Measurements from ENCODE around the gene CDH22.
A peak's percentile ranks its signal among the peaks of the same experiment; 100 is the strongest.

Gene CDH22

GRCh38 chr20:46350201-46350985 is 42.1 kb upstream of the CDH22 start:
- Histone ChIP-seq H3K9ac (ENCODE audit: low read length) (peak overlapping the region; percentile 47), H3K36me3 (ENCODE audit: control insufficient read depth, insufficient read depth, low read length, severe bottlenecking) (peaks cover 33% of the 10 kb centered on the region), H3K4me1 (ENCODE audit: control insufficient read depth, insufficient read depth, low read length) (peaks cover 28% of the 10 kb centered on the region), H3K27me3 (replicated peaks; ENCODE audit: control insufficient read depth, insufficient read depth, low read length) (no peaks in the 10 kb centered on the region), H3K9me3 (ENCODE audit: control insufficient read depth, low read length) (no peaks in the 10 kb centered on the region), H3K4me3 (ENCODE audit: low read length) (no peak overlapping the region)
- peak; percentile 80 for DNase-seq (ENCODE audit: low read depth)

DNA sequence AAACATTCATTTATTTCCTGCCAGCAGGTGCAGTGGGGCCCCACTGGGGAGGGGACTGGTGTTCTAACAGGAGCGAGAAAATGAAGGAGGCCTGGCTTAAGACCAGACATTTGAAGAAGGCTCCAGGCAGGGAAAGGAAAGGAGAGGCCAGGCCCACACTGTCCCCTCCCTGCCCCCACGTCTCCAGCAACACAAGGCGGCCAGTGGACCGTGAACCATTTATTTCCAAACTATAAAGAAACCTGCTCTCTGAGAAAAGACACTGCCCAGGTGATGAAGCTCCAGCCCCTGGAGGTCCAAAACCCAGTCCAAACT is 41.4 kb upstream of the CDH22 start:
- Histone ChIP-seq H3K27me3 (replicated peaks; ENCODE audit: control insufficient read depth, insufficient read depth, low read length) (no peaks in the 10 kb centered on the region), H3K9me3 (ENCODE audit: control insufficient read depth, low read length) (no peaks in the 10 kb centered on the region), H3K36me3 (ENCODE audit: control insufficient read depth, insufficient read depth, low read length, severe bottlenecking) (peaks cover 27% of the 10 kb centered on the region), H3K9ac (ENCODE audit: low read length) (peak overlapping the region; percentile 47), H3K4me1 (ENCODE audit: control insufficient read depth, insufficient read depth, low read length) (peaks cover 28% of the 10 kb centered on the region), H3K4me3 (ENCODE audit: low read length) (no peak overlapping the region)
- DNase-seq (ENCODE audit: low read depth), result no peak

DNA sequence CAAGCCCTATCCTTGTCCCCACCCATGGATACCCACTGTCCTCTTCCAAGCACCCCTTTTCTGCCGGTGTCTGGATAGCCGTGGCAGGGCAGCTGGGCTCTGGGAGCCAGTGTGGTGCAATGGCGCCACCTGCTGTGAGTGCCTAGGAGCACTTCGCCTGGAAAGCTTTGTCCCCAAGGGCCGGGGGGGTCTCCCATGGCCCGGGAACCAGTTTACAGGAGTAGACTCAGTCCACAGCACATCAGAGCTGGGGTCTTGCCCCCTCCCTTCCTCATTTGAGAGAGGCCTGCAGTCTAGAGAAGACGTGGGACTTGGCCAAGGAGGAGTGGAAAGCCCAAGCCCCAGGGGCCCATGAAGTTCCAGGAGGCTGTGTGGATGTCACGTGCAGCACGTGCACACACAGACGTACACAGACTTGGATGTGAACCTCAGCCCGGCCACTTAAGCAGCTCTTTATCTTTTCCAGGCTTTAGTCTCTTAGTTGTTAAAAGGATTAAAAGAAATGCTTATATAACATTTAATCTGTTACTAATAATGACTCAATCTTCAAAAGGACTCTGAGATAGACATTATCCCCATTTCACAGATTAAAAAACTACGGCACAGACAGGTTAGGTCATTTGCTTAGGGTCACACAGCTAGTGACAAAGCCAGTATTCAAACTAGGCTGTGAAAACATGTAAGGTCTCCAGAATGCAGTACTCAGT is 40.9 kb upstream of the CDH22 start:
- H3K36me3 ChIP-seq (ENCODE audit: control insufficient read depth, insufficient read depth, low read length, severe bottlenecking), result peaks cover 22% of the 10 kb centered on the region
- no peaks in the 10 kb centered on the region for H3K9me3 ChIP-seq (ENCODE audit: control insufficient read depth, low read length)
- peak overlapping the region; percentile 47 for H3K9ac ChIP-seq (ENCODE audit: low read length)
- peaks cover 2% of the 10 kb centered on the region for H3K27me3 ChIP-seq (replicated peaks; ENCODE audit: control insufficient read depth, insufficient read depth, low read length)
- peaks cover 28% of the 10 kb centered on the region for H3K4me1 ChIP-seq (ENCODE audit: control insufficient read depth, insufficient read depth, low read length)
- H3K4me3 ChIP-seq (ENCODE audit: low read length), result no peak overlapping the region
- DNase-seq (ENCODE audit: low read depth), result peak; percentile 78

GRCh38 chr20:46347841-46348803 is 39.8 kb upstream of the CDH22 start:
- H3K36me3 ChIP-seq (ENCODE audit: control insufficient read depth, insufficient read depth, low read length, severe bottlenecking), result peaks cover 16% of the 10 kb centered on the region
- H3K27me3 ChIP-seq (replicated peaks; ENCODE audit: control insufficient read depth, insufficient read depth, low read length), result peaks cover 8% of the 10 kb centered on the region
- peaks cover 28% of the 10 kb centered on the region for H3K4me1 ChIP-seq (ENCODE audit: control insufficient read depth, insufficient read depth, low read length)
- no peaks in the 10 kb centered on the region for H3K9me3 ChIP-seq (ENCODE audit: control insufficient read depth, low read length)
- no peak overlapping the region for H3K4me3 ChIP-seq (ENCODE audit: low read length)
- DNase-seq (ENCODE audit: low read depth), result peak; percentile 23
- H3K9ac ChIP-seq (ENCODE audit: low read length), result peak overlapping the region; percentile 40

DNA sequence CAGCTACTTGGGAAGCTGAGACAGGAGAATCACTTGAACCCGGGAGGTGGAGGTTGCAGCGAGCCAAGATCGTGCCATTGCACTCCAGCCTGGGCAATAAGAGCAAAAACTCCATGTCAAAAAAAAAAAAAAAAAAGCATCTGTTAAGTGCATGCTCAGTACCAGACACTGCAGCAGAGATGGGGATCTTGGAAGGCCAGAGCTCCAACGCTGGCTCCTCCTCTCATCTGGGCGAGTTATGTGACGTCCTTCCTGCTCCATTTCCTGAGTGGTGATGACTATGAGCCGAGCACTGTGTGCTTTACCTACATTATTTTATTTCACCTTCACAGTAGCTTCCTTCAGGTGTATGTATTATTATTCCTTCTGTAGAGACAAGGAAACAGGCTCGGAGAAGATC is 38.5 kb upstream of the CDH22 start:
- Histone ChIP-seq H3K27me3 (replicated peaks; ENCODE audit: control insufficient read depth, insufficient read depth, low read length) (peaks cover 21% of the 10 kb centered on the region), H3K4me1 (ENCODE audit: control insufficient read depth, insufficient read depth, low read length) (peaks cover 36% of the 10 kb centered on the region), H3K4me3 (ENCODE audit: low read length) (no peak overlapping the region), H3K9ac (ENCODE audit: low read length) (no peak overlapping the region), H3K9me3 (ENCODE audit: control insufficient read depth, low read length) (no peaks in the 10 kb centered on the region), H3K36me3 (ENCODE audit: control insufficient read depth, insufficient read depth, low read length, severe bottlenecking) (peaks cover 9% of the 10 kb centered on the region)
- DNase-seq (ENCODE audit: low read depth), result no peak

DNA sequence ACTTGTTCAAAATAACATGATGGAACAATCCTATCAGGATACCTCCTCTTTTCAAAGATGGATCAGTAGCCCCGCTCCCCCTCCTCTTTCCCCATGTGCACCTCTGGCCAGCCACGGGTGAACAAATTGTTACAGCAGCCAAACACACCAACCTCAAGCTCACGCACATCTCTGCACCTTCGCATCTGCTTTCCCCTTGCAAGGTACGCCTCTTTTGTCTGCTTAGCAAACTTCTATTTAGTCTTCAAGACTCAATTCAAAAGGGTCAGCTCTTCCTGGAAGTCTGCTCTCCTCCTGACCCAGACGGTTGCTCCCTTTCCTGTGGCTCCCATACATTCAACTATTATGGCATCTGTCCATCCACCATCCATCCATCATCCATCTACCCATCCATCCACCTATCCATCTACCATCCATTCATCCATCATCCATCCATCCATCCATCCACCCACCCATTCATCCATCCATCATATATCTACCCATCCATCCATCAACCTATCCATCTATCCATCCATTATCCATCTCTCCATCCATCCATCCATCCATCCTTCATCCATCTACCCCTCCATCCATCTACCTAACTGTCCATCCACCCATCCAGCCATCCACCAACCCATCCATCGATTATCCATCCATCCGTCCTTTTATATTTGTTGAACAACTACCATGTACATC is 36.3 kb upstream of the CDH22 start:
- Histone ChIP-seq H3K4me1 (ENCODE audit: control insufficient read depth, insufficient read depth, low read length) (peaks cover 23% of the 10 kb centered on the region), H3K27me3 (replicated peaks; ENCODE audit: control insufficient read depth, insufficient read depth, low read length) (peaks cover 36% of the 10 kb centered on the region)

DNA sequence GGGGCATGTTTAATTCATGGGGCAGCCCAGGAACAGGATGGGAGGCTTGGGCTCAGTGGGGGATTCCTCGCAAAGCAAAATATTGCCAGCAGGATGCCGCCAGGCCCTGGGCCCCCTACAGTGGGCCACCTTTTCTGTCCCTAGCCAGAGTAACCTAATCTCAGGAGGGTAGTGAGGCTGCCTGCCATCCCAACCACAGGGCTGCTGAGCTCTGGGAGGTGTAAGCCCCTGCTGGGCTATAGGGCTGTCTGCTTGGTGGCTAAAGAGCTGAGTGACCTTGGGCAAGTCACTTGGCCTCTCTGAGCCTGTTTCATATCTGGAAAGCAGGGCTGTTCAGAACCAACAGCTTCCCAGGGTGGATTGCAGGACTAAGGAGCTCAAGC is 35.7 kb upstream of the CDH22 start:
- Histone ChIP-seq H3K4me1 (ENCODE audit: control insufficient read depth, insufficient read depth, low read length) (peaks cover 16% of the 10 kb centered on the region), H3K9me3 (ENCODE audit: control insufficient read depth, low read length) (no peaks in the 10 kb centered on the region), H3K9ac (ENCODE audit: low read length) (no peak overlapping the region), H3K36me3 (ENCODE audit: control insufficient read depth, insufficient read depth, low read length, severe bottlenecking) (no peaks in the 10 kb centered on the region), H3K4me3 (ENCODE audit: low read length) (no peak overlapping the region), H3K27me3 (replicated peaks; ENCODE audit: control insufficient read depth, insufficient read depth, low read length) (peaks cover 43% of the 10 kb centered on the region)
- no peak for DNase-seq (ENCODE audit: low read depth)

More for the DNA sequence above, 36.3 kb upstream of the CDH22 start:
- Histone ChIP-seq H3K4me3 (ENCODE audit: low read length) (no peak overlapping the region), H3K9me3 (ENCODE audit: control insufficient read depth, low read length) (no peaks in the 10 kb centered on the region), H3K36me3 (ENCODE audit: control insufficient read depth, insufficient read depth, low read length, severe bottlenecking) (no peaks in the 10 kb centered on the region), H3K9ac (ENCODE audit: low read length) (no peak overlapping the region)
- DNase-seq (ENCODE audit: low read depth), result no peak

- H3K9ac ChIP-seq (ENCODE audit: low read length), result no peak overlapping the region
- H3K36me3 ChIP-seq (ENCODE audit: control insufficient read depth, insufficient read depth, low read length, severe bottlenecking), result no peaks in the 10 kb centered on the region
- no peaks in the 10 kb centered on the region for H3K9me3 ChIP-seq (ENCODE audit: control insufficient read depth, low read length)
- H3K4me1 ChIP-seq (ENCODE audit: control insufficient read depth, insufficient read depth, low read length), result peaks cover 11% of the 10 kb centered on the region
- DNase-seq (ENCODE audit: low read depth), result no peak
- H3K4me3 ChIP-seq (ENCODE audit: low read length), result no peak overlapping the region
- peaks cover 48% of the 10 kb centered on the region for H3K27me3 ChIP-seq (replicated peaks; ENCODE audit: control insufficient read depth, insufficient read depth, low read length)
Observed at GRCh38 chr20:46343348-46343974, 35.2 kb upstream of the CDH22 start.

GRCh38 chr20:46342451-46343347 is 34.4 kb upstream of the CDH22 start:
- Histone ChIP-seq H3K4me1 (ENCODE audit: control insufficient read depth, insufficient read depth, low read length) (peaks cover 8% of the 10 kb centered on the region), H3K27me3 (replicated peaks; ENCODE audit: control insufficient read depth, insufficient read depth, low read length) (peaks cover 56% of the 10 kb centered on the region)

DNA sequence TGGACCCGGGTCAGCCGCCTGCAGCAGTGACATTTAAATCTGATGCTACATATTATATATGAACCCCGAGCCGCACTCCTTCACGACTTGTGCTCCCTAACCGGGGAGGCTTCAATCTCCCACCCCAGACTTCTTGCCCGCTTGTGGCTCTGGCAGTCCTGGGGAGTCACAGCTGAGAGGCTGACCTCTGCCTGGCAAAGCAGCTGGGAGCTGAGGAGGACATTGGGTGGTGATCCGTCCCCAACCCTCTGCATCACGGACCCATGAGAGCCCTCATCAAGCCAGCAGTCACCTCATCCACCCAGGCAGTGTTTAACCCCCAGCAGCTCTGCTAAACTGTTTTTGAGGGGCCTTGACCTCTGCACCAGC is 33.7 kb upstream of the CDH22 start:
- Histone ChIP-seq H3K9ac (ENCODE audit: low read length) (no peak overlapping the region), H3K9me3 (ENCODE audit: control insufficient read depth, low read length) (no peaks in the 10 kb centered on the region), H3K4me1 (ENCODE audit: control insufficient read depth, insufficient read depth, low read length) (peaks cover 8% of the 10 kb centered on the region), H3K27me3 (replicated peaks; ENCODE audit: control insufficient read depth, insufficient read depth, low read length) (peaks cover 62% of the 10 kb centered on the region), H3K4me3 (ENCODE audit: low read length) (no peak overlapping the region), H3K36me3 (ENCODE audit: control insufficient read depth, insufficient read depth, low read length, severe bottlenecking) (no peaks in the 10 kb centered on the region)
- DNase-seq (ENCODE audit: low read depth), result no peak

More at GRCh38 chr20:46342451-46343347, 34.4 kb upstream of the CDH22 start:
- no peak overlapping the region for H3K9ac ChIP-seq (ENCODE audit: low read length)
- no peaks in the 10 kb centered on the region for H3K9me3 ChIP-seq (ENCODE audit: control insufficient read depth, low read length)
- DNase-seq (ENCODE audit: low read depth), result no peak
- H3K4me3 ChIP-seq (ENCODE audit: low read length), result no peak overlapping the region
- H3K36me3 ChIP-seq (ENCODE audit: control insufficient read depth, insufficient read depth, low read length, severe bottlenecking), result no peaks in the 10 kb centered on the region
